Activated CD4-positive, alpha-beta memory T cell treated with anti-CD3 and anti-CD28 coated beads, Interleukin-2, amount 10 ng/mL, durations not matched to agents 7 days and 5 days (primary cell): Measurements from ENCODE around the gene PARVA. TPM values are rescaled to one million over a fixed set of nuclear protein-coding genes. Genes with fewer than 3 reads are reported as not detected.

Source experiments
- CTCF ChIA-PET: fragments of 350-600 bp; sonication (Branson Sonifier 250); formaldehyde crosslinking; loops from one replicate; lab custom pipeline; 2021; ENCODE audit warnings: antibody characterized with exemption, inconsistent platforms; lab: Charles Lee
- POLR2A ChIA-PET: fragments of 350-600 bp; sonication (Branson Sonifier 250); formaldehyde crosslinking; loops from one replicate; lab custom pipeline; 2021; ENCODE audit warnings: antibody characterized with exemption; lab: Charles Lee
- DNase-seq: peaks from one replicate; pipeline ENCODE4 v3.0.0-alpha.2; 2020
- H3K27ac Mint-ChIP-seq: one replicate; pipeline ENCODE4 v1.8.0; 2021; ENCODE audit warnings: mild to moderate bottlenecking, mixed read lengths
- H3K27me3 Mint-ChIP-seq: one replicate; pipeline ENCODE4 v1.8.0; 2021; ENCODE audit warnings: mixed read lengths
- H3K36me3 Mint-ChIP-seq: one replicate; pipeline ENCODE4 v1.8.0; 2021; ENCODE audit warnings: low read depth, mixed read lengths
- H3K4me1 Mint-ChIP-seq: one replicate; pipeline ENCODE4 v1.8.0; 2021; ENCODE audit warnings: mixed read lengths
- H3K4me3 Mint-ChIP-seq: one replicate; pipeline ENCODE4 v1.8.0; 2021; ENCODE audit warnings: mild to moderate bottlenecking, mixed read lengths
- H3K9me3 Mint-ChIP-seq: one replicate; pipeline ENCODE4 v1.8.0; 2021; ENCODE audit warnings: mixed read lengths
- total RNA-seq, 2 experiments: library from RNA; stranded (reverse); gene quantifications; one replicate each; pipeline ENCODE4 v1.2.3, GENCODE V29; 2021

The PARVA gene
- total RNA-seq, 2 experiments from 2014 or later, result 0.10 to 0.18 TPM

DNA sequence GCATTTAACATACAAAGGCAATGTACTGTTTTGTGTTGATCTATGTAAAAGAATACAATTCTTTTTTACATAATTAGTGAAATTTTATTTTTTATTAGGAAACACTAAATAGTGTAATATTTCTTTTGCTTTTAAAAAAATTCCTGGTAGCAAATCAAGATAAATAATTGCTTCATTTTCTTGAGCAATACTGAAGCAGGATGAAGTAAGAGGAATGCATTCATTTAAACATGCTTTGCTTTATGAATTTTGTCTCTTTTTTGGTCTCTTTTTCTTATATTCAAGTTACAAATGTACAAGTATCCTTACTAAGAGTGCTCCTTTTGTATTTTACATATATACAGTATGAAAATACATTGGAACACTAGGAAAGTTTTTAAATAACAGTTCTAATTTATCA, 152.4 kb downstream of the PARVA start:
- H3K27me3 Mint-ChIP-seq, result peaks cover 3% of the 10 kb centered on the region
- no peak overlapping the region for H3K27ac Mint-ChIP-seq
- H3K36me3 Mint-ChIP-seq, result no peaks in the 10 kb centered on the region
- no peak for DNase-seq
- CTCF ChIA-PET, result no interaction called here
- no peaks in the 10 kb centered on the region for H3K4me1 Mint-ChIP-seq
- no peaks in the 10 kb centered on the region for H3K9me3 Mint-ChIP-seq
- POLR2A ChIA-PET, result no interaction called here
- no peak overlapping the region for H3K4me3 Mint-ChIP-seq

DNA sequence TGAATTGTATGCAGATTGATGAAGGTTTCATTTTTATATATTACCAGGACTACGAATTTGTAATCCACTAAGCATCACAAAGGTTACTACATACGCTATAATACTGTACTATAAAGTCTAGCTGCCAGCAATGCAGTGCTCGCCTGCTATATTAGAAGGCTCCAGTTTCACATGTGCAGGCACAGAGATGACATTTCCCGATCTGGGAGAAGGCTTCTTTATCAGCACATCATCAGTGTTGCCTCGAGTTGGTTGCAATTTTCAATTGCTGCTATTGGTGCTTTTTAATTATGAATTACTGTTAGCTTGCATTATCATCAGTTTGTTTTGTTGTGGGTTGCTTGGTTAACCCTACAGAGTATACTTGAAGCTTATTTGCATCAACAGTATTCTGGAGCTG, 153.6 kb downstream of the PARVA start:
- Mint-ChIP-seq H3K36me3 (no peaks in the 10 kb centered on the region), H3K9me3 (no peaks in the 10 kb centered on the region), H3K4me3 (no peak overlapping the region), H3K27ac (no peak overlapping the region), H3K27me3 (peaks cover 3% of the 10 kb centered on the region), H3K4me1 (no peaks in the 10 kb centered on the region)
- POLR2A ChIA-PET, result no interaction called here
- no peak for DNase-seq
- CTCF ChIA-PET, result no interaction called here

DNA sequence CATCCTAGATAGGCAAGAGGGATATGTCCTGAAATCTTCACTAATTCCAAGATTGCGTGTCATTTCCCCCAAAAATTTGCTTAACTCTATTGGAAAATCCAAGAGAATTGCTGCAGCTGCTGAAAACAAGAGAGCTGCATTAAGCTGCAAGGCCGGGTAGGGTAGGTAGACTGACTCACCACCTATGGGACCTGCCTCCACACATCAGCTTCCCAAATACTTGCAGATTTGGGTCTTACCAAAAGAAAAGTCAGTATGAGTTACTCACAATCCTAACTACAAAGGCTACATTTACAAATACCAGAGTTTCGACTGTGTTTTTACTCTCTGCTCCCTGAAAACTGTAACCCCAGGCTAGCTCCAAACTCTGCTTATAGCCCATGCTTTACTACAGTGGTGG, 154.3 kb downstream of the PARVA start:
- DNase-seq, result no peak
- ChIA-PET CTCF (no interaction called here), POLR2A (no interaction called here)

DNA sequence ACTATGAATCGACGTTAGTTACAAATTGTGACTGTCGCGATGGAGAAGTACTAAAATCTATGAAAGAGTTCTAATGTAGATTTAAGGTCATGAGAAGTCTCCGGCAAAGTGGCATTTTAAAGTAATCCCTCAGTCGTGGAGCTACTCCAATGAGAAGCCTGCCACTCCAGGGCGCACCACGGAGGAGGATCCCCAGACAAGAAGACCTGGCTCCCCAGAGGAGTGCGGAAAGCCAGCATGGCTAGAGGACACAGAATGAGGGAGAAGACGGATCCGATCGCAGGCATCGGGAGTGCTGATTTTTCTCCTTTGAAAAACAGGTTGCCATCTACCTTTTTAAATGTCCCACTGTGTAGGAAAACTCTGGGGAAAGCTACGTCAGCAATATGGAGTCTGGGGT, 155.2 kb downstream of the PARVA start:
- no peak for DNase-seq
- Mint-ChIP-seq H3K27ac (no peak overlapping the region), H3K4me3 (no peak overlapping the region), H3K27me3 (peaks cover 13% of the 10 kb centered on the region), H3K9me3 (no peaks in the 10 kb centered on the region), H3K4me1 (no peaks in the 10 kb centered on the region), H3K36me3 (no peaks in the 10 kb centered on the region)
- ChIA-PET POLR2A (no interaction called here), CTCF (no interaction called here)

More for the DNA sequence above, 154.3 kb downstream of the PARVA start:
- no peaks in the 10 kb centered on the region for H3K36me3 Mint-ChIP-seq
- no peaks in the 10 kb centered on the region for H3K4me1 Mint-ChIP-seq
- H3K4me3 Mint-ChIP-seq, result no peak overlapping the region
- peaks cover 9% of the 10 kb centered on the region for H3K27me3 Mint-ChIP-seq
- H3K27ac Mint-ChIP-seq, result no peak overlapping the region
- H3K9me3 Mint-ChIP-seq, result no peaks in the 10 kb centered on the region

DNA sequence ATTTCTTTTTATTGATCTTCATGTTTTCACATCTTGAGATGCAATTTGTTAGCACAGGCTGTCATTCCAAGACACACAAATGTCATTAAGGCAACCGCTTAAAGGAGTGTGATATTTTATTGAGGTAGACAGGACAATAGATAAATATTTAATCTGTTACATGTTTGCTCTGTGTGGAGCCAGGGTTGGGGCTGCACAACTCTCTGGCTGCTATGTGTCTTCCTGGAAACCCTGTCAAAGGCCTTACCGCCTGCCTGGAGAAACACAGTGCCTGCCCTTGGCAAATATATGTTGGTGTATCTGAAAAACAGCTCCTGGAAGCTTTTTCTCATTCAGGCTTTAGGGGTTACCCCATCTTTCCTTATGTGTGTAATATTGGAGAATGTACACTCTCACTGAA, 157.2 kb downstream of the PARVA start:
- H3K36me3 Mint-ChIP-seq, result no peaks in the 10 kb centered on the region
- no peak for DNase-seq
- H3K4me1 Mint-ChIP-seq, result no peaks in the 10 kb centered on the region
- H3K27ac Mint-ChIP-seq, result no peak overlapping the region
- POLR2A ChIA-PET, result no interaction called here
- CTCF ChIA-PET, result no interaction called here
- peaks cover 13% of the 10 kb centered on the region for H3K27me3 Mint-ChIP-seq
- no peak overlapping the region for H3K4me3 Mint-ChIP-seq
- H3K9me3 Mint-ChIP-seq, result no peaks in the 10 kb centered on the region

DNA sequence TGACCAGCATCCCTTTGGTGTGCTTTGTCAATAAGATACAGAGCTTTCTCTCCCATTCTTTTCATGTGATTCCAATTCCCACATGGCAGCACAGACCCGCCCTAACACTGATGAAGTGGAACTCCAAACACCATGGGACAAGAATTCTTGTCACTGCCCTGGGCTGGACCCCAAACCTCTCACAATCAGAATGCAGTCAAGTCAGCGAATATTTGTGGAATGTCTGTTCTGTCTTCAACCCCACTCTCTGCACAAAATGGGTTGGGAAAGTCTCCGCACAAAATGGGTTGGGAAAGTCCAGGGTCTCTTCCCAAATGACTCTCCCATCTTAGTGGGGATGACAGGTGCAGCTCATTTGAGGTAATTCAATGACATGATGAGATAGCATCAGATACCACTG, 157.9 kb downstream of the PARVA start:
- Mint-ChIP-seq H3K36me3 (no peaks in the 10 kb centered on the region), H3K27me3 (peaks cover 13% of the 10 kb centered on the region), H3K4me1 (no peaks in the 10 kb centered on the region), H3K4me3 (no peak overlapping the region), H3K27ac (no peak overlapping the region), H3K9me3 (no peaks in the 10 kb centered on the region)
- ChIA-PET POLR2A (no interaction called here), CTCF (no interaction called here)
- DNase-seq, result no peak

DNA sequence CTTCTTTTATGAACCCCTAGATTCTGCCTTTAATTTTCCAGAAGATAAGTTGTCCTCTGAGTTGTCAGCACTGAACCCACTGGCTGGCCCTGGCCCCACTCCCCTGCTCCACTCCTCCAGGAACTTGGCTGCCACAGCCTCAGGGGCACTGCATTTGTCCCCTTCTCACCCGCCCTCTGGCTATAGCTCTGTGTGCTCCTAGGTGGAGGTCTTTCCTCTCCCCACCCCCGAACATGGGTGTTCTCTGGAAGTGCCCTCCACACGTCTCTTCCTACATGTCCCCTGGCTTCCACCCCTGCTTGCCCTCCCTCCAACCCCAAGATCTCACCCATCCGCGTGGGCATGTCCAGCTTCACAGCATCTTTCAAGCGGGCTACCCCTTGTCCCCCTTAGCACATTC, 159.2 kb downstream of the PARVA start:
- CTCF ChIA-PET, result no interaction called here
- DNase-seq, result no peak
- H3K27ac Mint-ChIP-seq, result no peak overlapping the region
- H3K9me3 Mint-ChIP-seq, result no peaks in the 10 kb centered on the region
- H3K4me1 Mint-ChIP-seq, result no peaks in the 10 kb centered on the region
- H3K36me3 Mint-ChIP-seq, result no peaks in the 10 kb centered on the region
- peaks cover 13% of the 10 kb centered on the region for H3K27me3 Mint-ChIP-seq
- no peak overlapping the region for H3K4me3 Mint-ChIP-seq
- POLR2A ChIA-PET, result no interaction called here

DNA sequence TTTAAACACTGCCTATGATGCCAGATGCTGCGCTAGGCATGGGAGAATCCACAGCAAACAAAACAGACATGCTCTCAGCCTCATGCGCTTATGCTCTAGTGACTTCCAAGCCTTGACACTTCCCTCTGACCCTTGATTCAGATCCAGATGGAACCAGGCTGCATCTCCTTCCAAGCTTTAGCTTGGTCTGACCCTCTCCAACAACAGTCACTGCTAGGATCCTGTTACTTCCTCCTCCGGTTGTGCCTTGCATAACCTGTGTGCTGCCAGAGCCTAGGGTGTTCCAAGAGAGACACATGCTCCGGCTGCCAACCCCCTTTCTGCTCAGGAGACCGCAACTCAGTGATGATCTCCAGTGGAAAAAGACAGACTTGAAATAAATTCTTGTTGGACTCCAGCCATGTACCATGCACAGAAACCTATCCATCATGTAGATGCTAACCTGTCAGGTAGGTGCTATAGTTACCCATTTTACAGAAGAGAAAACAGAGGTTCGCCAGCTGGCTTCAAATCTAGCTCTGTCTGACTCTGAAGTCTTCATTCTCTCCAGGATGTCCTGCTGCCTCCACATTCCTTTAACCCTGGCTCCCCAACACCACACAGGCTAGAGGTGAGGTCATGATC, 160.5 kb downstream of the PARVA start:
- H3K36me3 Mint-ChIP-seq, result no peaks in the 10 kb centered on the region
- no peaks in the 10 kb centered on the region for H3K4me1 Mint-ChIP-seq
- CTCF ChIA-PET, result no interaction called here
- no peak for DNase-seq
- POLR2A ChIA-PET, result no interaction called here
- H3K9me3 Mint-ChIP-seq, result no peaks in the 10 kb centered on the region
- H3K27ac Mint-ChIP-seq, result no peak overlapping the region
- no peak overlapping the region for H3K4me3 Mint-ChIP-seq
- peaks cover 13% of the 10 kb centered on the region for H3K27me3 Mint-ChIP-seq

DNA sequence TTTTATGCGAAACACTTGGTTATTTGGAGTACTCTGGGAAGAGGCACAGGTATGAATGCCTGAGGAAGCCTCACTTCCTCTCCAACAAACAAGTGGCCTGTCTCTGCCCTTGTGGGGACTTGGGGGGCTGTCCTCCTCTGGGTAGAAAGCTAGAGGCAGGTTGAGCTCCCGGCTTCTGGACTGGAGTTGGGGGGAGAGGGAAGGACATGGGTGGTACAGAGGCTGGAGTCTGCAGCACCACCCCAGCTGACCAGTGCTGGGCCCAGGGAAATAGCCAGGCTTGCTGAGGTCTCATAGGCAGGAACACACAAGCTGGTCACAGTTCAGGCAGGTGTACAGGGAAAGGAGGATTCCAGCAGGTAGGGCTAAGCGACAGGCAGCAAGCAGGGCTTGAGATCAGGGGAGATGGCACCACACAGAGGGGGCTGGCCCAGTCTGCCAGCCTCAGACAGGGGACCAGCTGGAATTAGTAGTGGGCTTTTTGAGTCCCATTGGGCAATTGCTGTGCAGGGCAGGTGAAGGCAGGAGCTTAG, 161.6 kb downstream of the PARVA start:
- CTCF ChIA-PET, result no interaction called here
- no peaks in the 10 kb centered on the region for H3K9me3 Mint-ChIP-seq
- peaks cover 13% of the 10 kb centered on the region for H3K27me3 Mint-ChIP-seq
- H3K4me1 Mint-ChIP-seq, result no peaks in the 10 kb centered on the region
- no peak for DNase-seq
- POLR2A ChIA-PET, result no interaction called here
- H3K36me3 Mint-ChIP-seq, result no peaks in the 10 kb centered on the region
- H3K27ac Mint-ChIP-seq, result no peak overlapping the region
- H3K4me3 Mint-ChIP-seq, result no peak overlapping the region

DNA sequence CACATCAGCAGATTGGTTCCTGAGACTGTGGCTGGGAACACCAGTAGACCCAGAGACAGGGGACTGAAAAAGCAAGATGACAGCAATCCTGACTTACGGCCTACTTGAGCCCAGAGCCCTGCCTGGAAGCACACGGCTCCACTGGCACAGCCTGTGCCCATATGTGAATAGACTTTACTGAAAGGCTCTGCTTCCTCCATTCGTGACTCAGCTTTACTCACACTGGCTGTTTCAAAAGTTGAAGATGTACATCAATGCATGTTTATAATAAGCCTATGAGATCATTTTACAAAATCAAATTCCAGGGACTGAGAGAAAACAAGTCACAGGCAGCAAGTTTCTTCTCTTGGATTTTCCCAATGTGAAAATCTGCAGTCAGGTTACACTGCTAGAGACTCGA, 162.2 kb downstream of the PARVA start:
- Mint-ChIP-seq H3K36me3 (no peaks in the 10 kb centered on the region), H3K27me3 (peaks cover 10% of the 10 kb centered on the region), H3K27ac (no peak overlapping the region), H3K4me3 (no peak overlapping the region), H3K9me3 (no peaks in the 10 kb centered on the region), H3K4me1 (no peaks in the 10 kb centered on the region)
- ChIA-PET POLR2A (no interaction called here), CTCF (no interaction called here)
- no peak for DNase-seq

DNA sequence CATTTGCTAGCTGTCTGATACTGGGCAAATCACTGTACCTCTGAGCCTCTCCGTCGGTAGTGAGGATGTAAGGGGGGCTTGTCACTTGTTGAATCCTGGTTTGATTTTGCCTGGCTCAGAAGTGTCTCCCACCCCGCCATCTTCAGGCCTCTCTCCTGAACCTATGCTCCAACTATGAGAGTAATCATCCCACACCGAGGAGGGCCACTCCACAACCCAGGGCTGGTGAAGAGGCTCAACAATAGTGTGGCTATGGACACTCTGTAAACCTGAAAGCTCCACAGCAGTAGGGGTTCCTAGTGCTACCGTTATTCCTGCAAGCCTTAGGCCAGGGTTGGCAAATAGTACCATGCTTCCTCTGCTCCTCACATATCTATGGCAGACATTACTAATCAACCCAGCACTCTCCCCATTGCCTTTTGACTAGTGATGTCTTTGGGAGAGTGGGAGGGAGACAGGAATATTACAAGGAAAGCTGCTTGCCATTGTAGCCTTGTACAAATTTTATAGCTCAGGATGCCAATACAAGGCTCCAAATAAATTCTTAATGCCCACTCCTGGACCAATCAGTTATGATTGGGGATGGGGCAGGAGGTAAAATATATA, 162.8 kb downstream of the PARVA start:
- H3K4me3 Mint-ChIP-seq, result no peak overlapping the region
- no peak for DNase-seq
- POLR2A ChIA-PET, result no interaction called here
- H3K9me3 Mint-ChIP-seq, result no peaks in the 10 kb centered on the region
- no peaks in the 10 kb centered on the region for H3K4me1 Mint-ChIP-seq
- CTCF ChIA-PET, result no interaction called here
- H3K27me3 Mint-ChIP-seq, result peaks cover 10% of the 10 kb centered on the region
- H3K36me3 Mint-ChIP-seq, result no peaks in the 10 kb centered on the region
- H3K27ac Mint-ChIP-seq, result no peak overlapping the region

DNA sequence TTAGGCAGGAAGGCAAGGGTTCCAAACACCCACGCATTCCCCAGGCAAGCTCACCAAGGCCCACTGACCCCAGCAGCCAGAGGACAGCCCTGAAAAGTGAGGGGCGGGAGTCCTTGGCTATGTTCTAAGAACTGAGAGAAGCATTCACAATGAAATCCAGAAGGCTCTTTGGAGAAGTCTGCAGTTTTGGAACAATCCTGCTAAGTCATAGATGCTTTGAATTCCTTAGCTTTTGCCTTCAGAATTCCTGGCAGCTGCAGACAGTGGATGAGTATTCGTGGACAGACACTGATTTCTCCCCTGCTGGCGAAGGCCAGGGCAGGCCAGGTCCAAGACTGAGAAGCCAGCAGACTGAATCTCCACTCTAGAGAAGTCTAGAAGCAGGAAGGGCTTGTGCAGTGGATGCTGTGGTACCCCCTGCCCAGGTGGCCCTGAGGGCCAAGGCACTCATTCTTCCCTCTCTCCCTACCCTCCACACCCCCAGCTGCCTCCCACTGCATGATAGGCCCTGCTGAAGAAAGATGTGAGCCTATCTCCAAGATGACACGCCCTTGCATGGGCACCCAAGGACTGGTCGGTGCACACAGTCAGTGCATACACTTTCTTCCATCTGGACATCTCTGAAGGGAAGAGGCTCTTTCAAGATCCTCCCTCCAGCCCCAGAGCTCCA, 163.7 kb downstream of the PARVA start:
- H3K36me3 Mint-ChIP-seq, result no peaks in the 10 kb centered on the region
- CTCF ChIA-PET, result no interaction called here
- H3K9me3 Mint-ChIP-seq, result no peaks in the 10 kb centered on the region
- no peak overlapping the region for H3K27ac Mint-ChIP-seq
- DNase-seq, result no peak
- POLR2A ChIA-PET, result no interaction called here
- H3K4me1 Mint-ChIP-seq, result no peaks in the 10 kb centered on the region
- no peak overlapping the region for H3K4me3 Mint-ChIP-seq
- peaks cover 10% of the 10 kb centered on the region for H3K27me3 Mint-ChIP-seq

DNA sequence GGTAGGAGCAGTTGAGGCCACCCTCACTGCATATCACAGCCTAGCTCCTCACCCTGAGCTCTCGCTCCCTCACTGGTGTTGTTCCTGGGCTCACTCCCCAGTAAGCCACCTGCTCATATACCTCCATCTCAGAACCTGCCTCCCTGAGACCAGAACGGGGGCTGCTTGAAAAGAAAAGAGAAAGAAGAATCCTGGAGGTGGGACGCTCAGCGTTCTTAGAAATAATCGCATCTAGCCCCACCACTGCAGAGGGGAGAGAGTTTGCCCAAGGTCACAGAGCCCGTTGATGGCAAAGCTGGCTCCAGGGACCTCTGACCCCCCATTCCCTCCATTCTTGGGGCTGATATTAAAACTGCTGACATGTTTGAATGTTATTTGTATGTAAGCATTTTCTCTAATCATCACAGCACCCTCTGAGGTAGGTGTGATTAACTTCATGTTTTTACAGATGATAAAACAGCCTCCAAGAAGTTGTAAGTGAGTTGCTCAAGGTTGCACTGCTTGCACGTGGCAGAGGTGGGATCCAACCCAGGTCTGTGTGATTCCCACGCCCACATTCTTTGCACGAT, 164.3 kb downstream of the PARVA start:
- Mint-ChIP-seq H3K4me3 (no peak overlapping the region), H3K4me1 (no peaks in the 10 kb centered on the region), H3K9me3 (no peaks in the 10 kb centered on the region), H3K27ac (no peak overlapping the region), H3K36me3 (no peaks in the 10 kb centered on the region), H3K27me3 (peaks cover 4% of the 10 kb centered on the region)
- ChIA-PET CTCF (no interaction called here), POLR2A (no interaction called here)
- DNase-seq, result no peak
